Stimulated activated CD4-positive, alpha-beta T cell treated with anti-CD3 and anti-CD28 coated beads, Interleukin-4, amount 100 ng/mL, for 4 hours (primary cell): Measurements from ENCODE around the gene PRC1.

ENCODE experiments used
- DNase-seq, 2 experiments: peaks; one replicate each; pipeline ENCODE4 v3.0.0-alpha.2; 2020

PRC1 gene

DNA sequence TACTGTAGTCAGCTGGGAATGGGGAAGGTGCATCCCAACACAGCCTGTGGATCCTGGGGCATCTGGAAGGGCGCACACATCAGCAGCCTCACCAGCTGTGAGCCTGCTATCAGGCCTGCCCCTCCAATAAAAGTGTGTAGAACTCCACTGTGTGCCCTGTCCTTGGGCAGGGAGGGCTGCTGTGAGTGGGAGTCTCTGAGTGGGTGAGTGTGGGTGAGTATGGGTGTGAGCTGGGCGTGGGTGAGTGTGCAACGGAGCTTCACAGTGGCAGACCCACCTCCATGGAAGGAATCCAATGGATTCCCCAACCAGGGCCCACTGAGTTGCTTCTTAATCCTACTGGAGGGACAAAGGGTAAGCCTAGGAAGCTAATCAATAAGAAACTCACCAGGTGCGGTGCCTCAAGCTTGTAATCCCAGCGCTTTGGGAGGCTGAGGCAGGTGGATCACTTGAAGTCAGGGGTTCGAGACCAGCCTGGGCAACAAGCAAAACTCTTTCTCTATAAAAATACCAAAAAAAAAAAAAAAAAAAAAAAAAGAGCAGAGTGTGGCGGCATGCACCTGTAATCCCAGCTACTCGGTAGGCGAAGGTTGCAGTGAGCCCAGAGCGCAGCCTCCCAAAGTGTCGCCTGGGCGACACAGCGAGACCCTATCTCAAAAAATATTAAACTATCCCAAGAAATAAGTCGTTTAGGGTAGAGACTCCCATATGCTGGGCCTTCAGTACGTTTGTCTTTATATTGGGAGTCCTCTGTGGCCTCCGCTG is 40.2 kb downstream of the PRC1 start:
- no peak for DNase-seq

GRCh38 chr15:90952901-90953677 is 41.2 kb downstream of the PRC1 start:
- no peak for DNase-seq

DNA sequence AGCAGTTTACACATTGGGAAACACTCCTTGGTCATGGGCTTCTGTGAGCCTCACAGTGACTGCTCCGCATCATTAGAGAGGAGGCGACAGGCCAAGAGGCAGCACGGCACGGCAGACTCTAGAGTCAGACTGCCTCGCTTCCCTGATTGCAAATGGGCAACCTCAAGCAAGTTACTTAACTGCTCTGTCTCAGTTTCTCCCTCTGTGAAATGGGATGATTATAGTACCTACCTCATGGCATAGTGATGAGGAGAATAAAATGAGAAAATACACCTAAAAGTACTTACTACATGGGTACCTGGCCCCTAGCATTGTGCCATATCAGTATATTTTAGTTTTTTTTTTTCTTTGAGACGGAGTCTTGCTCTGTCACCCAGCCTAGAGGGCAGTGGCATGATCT is 43.7 kb downstream of the PRC1 start:
- DNase-seq = no peak

DNA sequence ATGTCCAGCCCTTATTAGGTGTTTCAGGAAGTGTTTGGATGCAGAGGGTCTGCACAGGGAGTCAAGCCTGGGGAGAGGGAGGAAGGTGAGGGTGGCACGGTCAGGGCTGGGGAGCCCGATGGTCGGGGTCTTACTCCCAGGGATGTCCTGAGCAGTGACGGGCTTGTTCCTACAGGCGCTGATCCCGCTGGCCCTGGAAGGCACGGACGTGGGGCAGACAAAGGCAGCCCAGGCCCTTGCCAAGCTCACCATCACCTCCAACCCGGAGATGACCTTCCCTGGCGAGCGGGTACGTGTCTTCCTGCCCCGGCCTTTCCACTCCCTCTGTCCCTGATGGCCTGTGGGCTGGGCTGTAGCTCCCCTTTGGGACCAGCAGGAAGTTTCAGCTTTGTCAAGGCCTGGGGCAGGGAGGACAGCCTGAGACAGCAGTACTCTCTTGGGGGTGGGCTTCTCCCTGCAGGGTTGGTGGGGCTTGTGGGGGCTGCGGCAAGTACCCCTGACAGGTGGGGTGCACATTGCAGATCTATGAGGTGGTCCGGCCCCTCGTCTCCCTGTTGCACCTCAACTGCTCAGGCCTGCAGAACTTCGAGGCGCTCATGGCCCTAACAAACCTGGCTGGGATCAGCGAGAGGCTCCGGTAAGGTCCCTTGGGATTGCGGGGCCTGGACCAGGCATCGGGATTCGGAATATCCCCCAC is 44.2 kb downstream of the PRC1 start:
- DNase-seq = no peak

DNA sequence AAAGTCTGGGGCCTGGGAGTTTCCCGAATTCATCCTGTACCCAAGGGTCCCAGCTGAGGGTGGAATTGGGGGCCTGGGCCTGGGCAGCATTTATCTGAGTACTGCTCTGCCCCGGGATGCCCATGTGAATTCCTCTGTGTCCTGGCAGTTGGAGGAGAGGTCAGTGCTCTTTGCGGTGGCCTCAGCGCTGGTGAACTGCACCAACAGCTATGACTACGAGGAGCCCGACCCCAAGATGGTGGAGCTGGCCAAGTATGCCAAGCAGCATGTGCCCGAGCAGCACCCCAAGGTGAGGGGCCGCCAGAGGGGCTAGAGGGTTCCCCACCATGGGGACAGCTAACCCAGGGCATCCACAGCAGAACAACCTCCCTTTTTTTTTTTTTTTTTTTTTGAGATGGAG is 45.8 kb downstream of the PRC1 start:
- no peak for DNase-seq

DNA sequence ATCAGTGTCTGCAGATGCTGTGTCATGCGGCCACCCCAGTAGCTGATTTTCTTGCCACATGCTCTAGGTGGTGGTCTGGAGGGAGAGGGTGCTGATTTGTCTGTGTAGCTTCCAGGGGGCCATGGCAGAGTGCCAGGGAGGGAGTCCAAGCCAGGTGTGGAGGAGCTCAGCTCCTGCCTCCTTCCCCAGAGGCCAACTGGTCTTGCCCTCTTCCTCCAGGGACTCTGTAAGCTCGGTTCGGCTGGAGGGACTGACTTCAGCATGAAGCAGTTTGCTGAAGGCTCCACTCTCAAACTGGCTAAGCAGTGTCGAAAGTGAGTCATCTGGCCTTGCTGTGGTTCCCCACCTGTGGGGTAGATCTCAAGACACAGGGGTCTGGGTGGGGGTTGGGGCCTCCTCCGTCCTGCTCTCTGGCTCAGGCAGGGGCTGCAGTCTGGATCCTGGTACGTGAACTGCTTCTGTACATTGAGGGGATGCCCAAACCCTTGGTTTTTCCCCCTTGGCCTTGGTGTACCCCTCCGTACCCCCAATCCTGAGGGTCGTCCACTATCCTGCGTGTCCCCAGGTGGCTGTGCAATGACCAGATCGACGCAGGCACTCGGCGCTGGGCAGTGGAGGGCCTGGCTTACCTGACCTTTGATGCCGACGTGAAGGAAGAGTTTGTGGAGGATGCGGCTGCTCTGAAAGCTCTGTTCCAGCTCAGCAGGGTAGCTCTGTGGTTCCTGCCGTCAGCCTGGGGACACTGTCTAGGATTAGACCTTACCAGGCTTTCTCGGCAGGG is 46.6 kb downstream of the PRC1 start:
- DNase-seq = no peak

DNA sequence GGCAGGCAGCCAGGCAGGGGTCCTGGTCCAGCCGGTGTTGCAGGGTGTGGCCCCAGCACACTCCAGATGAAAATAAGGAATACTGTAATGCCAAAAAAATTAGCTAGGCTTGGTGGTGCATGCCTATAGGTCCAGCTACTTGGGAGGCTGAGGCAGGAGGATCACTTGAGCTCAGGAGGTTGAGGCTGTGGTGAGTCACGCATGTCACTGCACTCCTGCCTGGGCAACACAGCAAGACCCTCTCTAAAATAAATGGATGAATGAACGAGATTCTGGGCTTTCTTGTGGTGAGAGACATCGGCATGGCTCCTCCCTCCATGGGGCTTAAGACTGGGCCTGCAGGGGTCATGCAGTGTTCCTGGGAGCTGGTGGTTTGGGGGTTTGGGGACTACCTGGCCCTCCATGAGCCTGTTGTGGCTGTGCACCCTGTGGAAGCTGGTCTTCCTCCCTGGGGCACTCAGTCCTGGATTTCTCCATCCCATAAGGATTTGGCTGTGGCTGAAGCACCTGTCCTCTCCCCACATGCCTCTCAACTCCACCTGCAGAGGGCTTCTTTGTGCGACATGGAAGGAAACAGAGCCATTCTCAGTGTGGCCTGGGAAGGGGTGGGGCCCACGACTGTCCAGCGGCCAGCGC is 47.3 kb downstream of the PRC1 start:
- no peak for DNase-seq

DNA sequence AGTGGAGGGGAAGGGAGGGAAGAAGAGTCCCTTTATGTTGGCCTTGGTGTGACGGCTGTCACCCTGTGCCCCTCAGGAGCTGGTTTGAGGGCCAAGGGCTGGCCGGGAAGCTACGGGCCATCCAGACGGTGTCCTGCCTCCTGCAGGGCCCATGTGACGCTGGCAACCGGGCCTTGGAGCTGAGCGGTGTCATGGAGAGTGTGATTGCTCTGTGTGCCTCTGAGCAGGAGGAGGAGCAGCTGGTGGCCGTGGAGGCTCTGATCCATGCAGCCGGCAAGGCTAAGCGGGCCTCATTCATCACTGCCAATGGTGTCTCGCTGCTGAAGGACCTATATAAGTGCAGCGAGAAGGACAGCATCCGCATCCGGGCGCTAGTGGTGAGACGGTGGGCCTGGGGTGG is 47.8 kb downstream of the PRC1 start:
- no peak for DNase-seq

DNA sequence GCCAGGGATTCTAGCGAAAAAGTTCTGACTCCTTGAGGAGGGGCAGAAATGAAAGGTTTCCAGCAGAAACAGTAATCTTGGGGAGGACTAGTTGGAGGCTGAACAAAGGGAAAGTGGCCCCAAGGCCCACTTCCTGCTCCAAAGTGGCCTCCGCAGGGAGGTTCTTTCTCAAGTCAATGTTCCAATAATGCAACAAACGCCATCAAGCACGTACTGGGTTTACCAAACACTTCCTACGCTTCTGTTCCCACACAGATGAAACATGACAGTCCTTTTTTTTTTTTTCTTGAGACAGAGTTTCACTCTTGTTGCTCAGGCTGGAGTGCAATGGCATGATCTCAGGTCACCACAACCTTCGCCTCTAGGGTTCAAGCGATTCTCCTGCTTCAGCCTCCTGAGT is 49.2 kb downstream of the PRC1 start:
- DNase-seq = no peak

GRCh38 chr15:90942354-90943120 is 51.8 kb downstream of the PRC1 start:
- no peak for DNase-seq

DNA sequence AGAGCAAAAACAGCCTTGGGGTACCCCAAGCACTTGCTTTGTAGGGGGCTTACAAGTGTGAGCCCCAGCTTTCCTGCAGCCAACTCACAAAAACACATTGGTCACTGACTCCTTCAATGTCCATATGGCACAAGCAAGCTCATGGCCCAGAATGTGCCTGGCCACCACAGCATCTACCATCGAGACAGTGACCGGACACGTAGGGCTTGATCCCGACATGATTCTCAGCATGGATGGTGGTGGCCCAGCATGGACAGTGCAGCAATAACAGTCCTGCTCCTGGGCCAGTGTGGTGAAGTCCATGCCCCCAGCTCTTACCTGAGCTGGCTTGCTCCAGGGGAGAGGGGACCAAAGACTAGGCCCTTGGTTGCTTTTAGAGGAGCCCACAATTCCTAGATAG is 53.3 kb downstream of the PRC1 start:
- no peak for DNase-seq

DNA sequence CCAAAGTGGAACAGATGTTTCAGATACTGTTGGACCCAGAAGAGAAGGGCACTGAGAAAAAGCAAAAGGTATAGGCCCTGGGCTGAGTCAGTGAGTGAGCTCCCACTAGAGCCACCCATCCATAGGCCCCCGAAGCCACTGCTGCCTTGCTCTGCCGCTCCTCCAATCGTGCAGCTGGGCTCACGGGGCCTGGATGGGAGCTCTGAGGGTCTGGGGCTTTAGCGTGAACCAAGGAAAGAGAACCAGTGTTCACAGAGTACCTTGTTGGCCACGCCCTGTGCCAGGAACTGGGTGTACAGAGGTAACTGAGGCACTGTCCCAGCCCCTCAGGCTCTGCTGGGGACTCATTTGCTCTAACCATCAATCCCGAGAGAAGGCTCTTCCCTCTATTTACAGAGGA is 54.6 kb downstream of the PRC1 start:
- DNase-seq = no peak

GRCh38 chr15:90938261-90938660 is 56.1 kb downstream of the PRC1 start:
- no peak for DNase-seq

- no peak for DNase-seq
Observed at GRCh38 chr15:90936823-90937222, 57.5 kb downstream of the PRC1 start.

GRCh38 chr15:90934949-90935751 is 59.2 kb downstream of the PRC1 start, which contains the start of gene UNC45A:
Gene UNC45A, plus strand, starts transcription at chr15:90935285. Its CDS starts 40 bp downstream, at chr15:90935325.
- DNase-seq = peak; percentile 93 to 98

DNA sequence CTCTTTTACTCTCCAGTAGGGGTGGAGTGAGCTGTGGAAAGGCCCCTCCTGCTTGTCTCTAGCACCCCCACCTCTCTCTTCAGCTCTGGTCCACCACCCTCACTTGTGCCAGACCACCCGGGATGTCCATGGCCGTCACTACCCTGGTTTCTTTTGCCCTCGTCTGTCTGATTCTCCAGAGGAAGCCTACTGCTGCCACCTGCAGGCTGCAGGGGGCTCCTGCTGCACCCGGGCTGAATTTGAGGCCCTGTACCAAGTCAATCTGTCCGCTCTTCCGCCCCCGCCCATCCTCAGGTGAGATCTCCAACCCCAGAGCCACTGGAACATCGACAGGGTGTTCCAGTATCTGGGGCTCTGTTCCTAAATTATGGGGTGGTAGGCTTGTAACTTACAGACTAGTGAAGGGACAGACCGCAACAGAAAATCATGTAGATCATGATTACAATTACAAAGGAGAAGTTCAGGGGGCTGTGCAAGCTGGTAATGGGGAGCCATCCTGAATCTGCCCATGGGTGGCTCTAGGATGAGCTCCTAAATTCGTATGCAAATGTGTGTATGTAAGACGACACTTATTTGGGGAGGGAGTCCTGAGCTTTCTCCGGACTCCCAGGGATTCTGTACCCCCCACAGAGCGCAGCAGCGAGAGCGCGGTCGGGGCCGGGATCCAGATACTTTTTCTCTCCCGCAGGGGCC is 59.9 kb downstream of the PRC1 start:
- peak; percentile 82 to 83 for DNase-seq

DNA sequence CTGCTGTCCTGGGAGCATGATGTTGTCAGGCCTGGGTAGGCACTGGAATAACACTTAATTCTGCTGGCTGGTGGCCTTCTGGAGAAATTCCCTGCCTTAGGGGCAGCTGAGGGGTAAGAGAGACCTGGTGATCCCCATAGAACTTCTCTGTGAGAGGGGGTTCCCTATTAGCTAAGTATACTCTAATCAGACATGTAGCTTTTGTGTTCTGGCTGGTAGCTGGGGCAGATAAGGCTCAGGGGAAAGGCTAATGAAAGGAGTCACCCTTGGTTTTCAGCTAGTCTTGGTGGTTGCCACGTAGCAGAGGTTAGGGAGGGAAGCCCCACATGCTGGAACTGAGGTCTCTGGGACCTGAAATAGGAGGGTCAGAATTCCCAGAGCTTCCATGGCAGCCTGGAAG is 61.0 kb downstream of the PRC1 start:
- no peak for DNase-seq

DNA sequence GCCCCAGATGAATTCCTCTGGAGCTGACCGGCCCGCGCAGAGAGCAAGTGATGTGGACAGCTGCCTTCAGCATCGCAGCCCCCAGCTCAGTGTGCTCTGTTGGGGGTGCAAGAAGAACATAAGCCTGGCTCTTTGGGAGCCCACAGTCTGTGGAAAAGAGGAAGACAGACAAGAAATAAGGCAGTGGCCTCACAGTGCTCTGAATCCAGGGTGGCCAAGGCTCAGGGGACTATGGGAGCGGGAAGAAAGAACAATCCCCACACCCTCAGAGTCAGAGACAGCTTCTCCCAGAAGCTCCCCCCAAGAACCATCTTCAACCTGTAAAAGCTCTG is 61.7 kb downstream of the PRC1 start:
- no peak for DNase-seq

DNA sequence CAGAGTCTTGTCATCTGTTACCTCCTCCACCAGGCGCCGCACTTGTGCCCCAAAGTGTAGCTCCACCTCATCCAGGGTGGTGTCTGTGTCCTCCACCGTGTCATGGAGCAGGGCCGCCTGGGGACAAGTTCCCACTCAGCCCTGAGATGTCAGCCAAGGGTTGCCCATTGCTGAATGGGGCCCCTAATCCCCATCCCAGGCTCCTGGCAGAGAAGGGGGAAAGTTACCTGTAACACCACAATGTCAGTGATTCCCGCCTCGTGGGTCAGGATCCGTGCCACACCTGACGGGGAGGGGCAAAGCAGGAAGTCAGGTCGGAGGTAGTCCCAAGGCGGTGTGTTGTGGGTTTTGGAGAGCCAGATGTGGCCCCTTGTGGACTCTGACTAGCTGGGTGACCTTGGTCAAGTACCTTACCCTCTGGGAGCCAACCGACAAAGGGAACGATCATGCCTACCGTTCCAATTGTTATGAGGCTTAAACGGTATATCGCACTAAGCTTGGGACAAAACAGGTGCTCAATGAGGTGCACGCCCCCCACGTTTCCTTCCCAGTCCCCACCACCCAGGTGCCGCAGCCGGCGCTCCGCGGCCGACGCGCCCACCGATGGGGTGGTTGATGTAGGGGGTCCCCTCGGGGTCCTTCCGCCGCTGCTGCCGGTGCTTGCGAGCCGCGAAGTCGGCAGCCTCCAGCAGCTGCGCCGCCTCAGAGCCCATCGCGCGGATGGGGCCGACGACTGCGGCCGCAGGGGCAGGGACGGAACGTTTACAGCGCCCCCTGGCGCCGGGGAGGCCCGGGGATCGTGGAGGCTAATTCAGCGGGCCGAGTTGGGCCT is 62.3 kb downstream of the PRC1 start, which contains the start of gene HDDC3:
Gene HDDC3, minus strand, starts transcription at position 722 of the 832 bp plus-strand sequence. Its CDS starts 9 bp downstream, at position 713.
- DNase-seq = peak; percentile 86 to 95
